HepG2 (cell line): ENCODE measurements around the gene SLC13A3. TPM values are rescaled to one million over a fixed set of nuclear protein-coding genes. Genes with fewer than 3 reads are reported as not detected.

Experiments
- CBFB ChIP-seq: sonication (generic); formaldehyde crosslinking; IDR thresholded peaks from 2 replicates; pipeline ENCODE4 v1.4.0; 2020; ENCODE audit warnings: missing genetic modification reagents
- FOXJ3 ChIP-seq: sonication (generic); formaldehyde crosslinking; IDR thresholded peaks from 2 replicates; pipeline ENCODE4 v1.4.0; 2020; ENCODE audit warnings: missing genetic modification reagents, mild to moderate bottlenecking, borderline replicate concordance
- HES4 ChIP-seq: sonication (generic); formaldehyde crosslinking; IDR thresholded peaks from 2 replicates; pipeline ENCODE4 v1.9.0; 2021; ENCODE audit warnings: mild to moderate bottlenecking, missing genetic modification reagents, borderline replicate concordance
- MIER2 ChIP-seq: IDR thresholded peaks from 2 replicates; pipeline ENCODE4 v1.6.1; 2016; ENCODE audit warnings: missing biosample characterization, missing genetic modification reagents
- MXI1 ChIP-seq: IDR thresholded peaks from 3 replicates; pipeline ENCODE4 v1.6.1; 2012; ENCODE audit warnings: low read depth, low read length, inconsistent platforms, borderline replicate concordance
- POLR2AphosphoS2 ChIP-seq: IDR thresholded peaks from 2 replicates; pipeline ENCODE4 v1.6.1; 2011; ENCODE audit warnings: low read depth, low read length, improper control_type of control experiment
- RXRA ChIP-seq: sonication (generic); formaldehyde crosslinking; IDR thresholded peaks from 2 replicates; pipeline ENCODE4 v1.5.1; 2020; ENCODE audit warnings: missing genetic modification reagents
- SMAD1 ChIP-seq: sonication (generic); formaldehyde crosslinking; IDR thresholded peaks from 2 replicates; pipeline ENCODE4 v1.4.0; 2020; ENCODE audit warnings: missing genetic modification reagents, low read depth, mild to moderate bottlenecking, borderline replicate concordance
- TAF1 ChIP-seq: sonication (generic); formaldehyde crosslinking; IDR thresholded peaks from 2 replicates; pipeline ENCODE4 v1.4.0; 2020; ENCODE audit warnings: missing genetic modification reagents
- ZBED4 ChIP-seq: sonication (generic); formaldehyde crosslinking; IDR thresholded peaks from 2 replicates; pipeline ENCODE4 v1.4.0; 2020; ENCODE audit warnings: missing genetic modification reagents, borderline replicate concordance
- ZNF160 ChIP-seq: sonication (generic); formaldehyde crosslinking; IDR thresholded peaks from 2 replicates; pipeline ENCODE4 v1.8.0; 2022; ENCODE audit warnings: mild to moderate bottlenecking, inconsistent platforms, missing genetic modification reagents
- ZNF225 ChIP-seq: sonication (generic); formaldehyde crosslinking; IDR thresholded peaks from 2 replicates; pipeline ENCODE4 v1.4.0; 2020; ENCODE audit warnings: mild to moderate bottlenecking, missing genetic modification reagents
- ZNF333 ChIP-seq: sonication (generic); formaldehyde crosslinking; IDR thresholded peaks from 2 replicates; pipeline ENCODE4 v1.4.0; 2020; ENCODE audit warnings: mild to moderate bottlenecking, missing genetic modification reagents, borderline replicate concordance
- ZNF335 ChIP-seq: sonication (generic); formaldehyde crosslinking; IDR thresholded peaks from 2 replicates; pipeline ENCODE4 v1.4.0; 2020; ENCODE audit warnings: missing genetic modification reagents
- ZNF33B ChIP-seq: sonication (generic); formaldehyde crosslinking; IDR thresholded peaks from 2 replicates; pipeline ENCODE4 v1.5.1; 2020; ENCODE audit warnings: mild to moderate bottlenecking, missing genetic modification reagents
- ZNF431 ChIP-seq: sonication (generic); formaldehyde crosslinking; IDR thresholded peaks from 2 replicates; pipeline ENCODE4 v1.9.0; 2022; ENCODE audit warnings: missing genetic modification reagents, low read depth, mild to moderate bottlenecking, borderline replicate concordance
- ZNF652 ChIP-seq: IDR thresholded peaks from 2 replicates; pipeline ENCODE4 v1.6.1; 2016; ENCODE audit warnings: low read depth, borderline replicate concordance
- ZNF879 ChIP-seq: sonication (generic); formaldehyde crosslinking; IDR thresholded peaks from 2 replicates; pipeline ENCODE4 v1.8.1; 2023; ENCODE audit warnings: missing genetic modification reagents
- polyA plus RNA-seq, 8 experiments: library from polyadenylated mRNA; depleted of rRNA in 3 of 8; stranded (reverse) in 7 of 8; unstranded in 1 of 8; fragments of >200 nt; fragmentation: Illumina TruSeq in 4 of 8; extraction: Trizol in 4 of 8; gene quantifications; 2 replicates each; pipeline versions ENCODE4 v1.2.1 to v1.2.3, GENCODE V29; 2011 to 2016; ENCODE audit warnings: low read depth in 4 of 8, missing spikeins in 1 of 8, mixed read lengths in 1 of 8; ENCODE audit not compliant: insufficient read depth in 1 of 8
- total RNA-seq, 5 experiments: library from RNA; depleted of rRNA; stranded (reverse); fragments of >200 nt; fragmentation: Illumina TruSeq; extraction: Trizol; gene quantifications; 2 replicates each; pipeline ENCODE4 v1.2.3, GENCODE V29; 2016; ENCODE audit warnings: low read depth in 1 of 5
- TF ChIP-seq, protein P1 (sequence below): IDR thresholded peaks from 2 replicates; pipeline ENCODE4 v1.6.1; 2018; ENCODE audit warnings: missing genetic modification reagents, mild to moderate bottlenecking, missing compliant biosample characterization
- TF ChIP-seq, protein P2 (sequence below): sonication (generic); formaldehyde crosslinking; IDR thresholded peaks from 2 replicates; pipeline ENCODE4 v1.5.1; 2020; ENCODE audit warnings: missing genetic modification reagents, mild to moderate bottlenecking, borderline replicate concordance

Gene SLC13A3
- total and polyA plus RNA-seq, 2 of the 13 experiments (the other 11 are each of a cell fraction or from before 2014, with no cell fraction given) = 66.5 to 76.0 TPM

GRCh38 chr20:46640536-46641311, 10.5 kb downstream of the SLC13A3 start (continued):
- TF ChIP-seq ZNF652 (CRISPR knock-in tag) (0 out of 2 replicates have a peak, but pooled peaks have one; percentile 14), ZNF335 (CRISPR knock-in tag) (0 out of 2 replicates have a peak, but pooled peaks have one; percentile 27), POLR2AphosphoS2 (no peak), SMAD1 (CRISPR knock-in tag) (peak; percentile 30; the same call in 1 of the 2 replicates), ZNF33B (peak; percentile 20; the same call in 1 of the 2 replicates), ZNF333 (CRISPR knock-in tag) (peak; percentile 6; the same call in 1 of the 2 replicates), MIER2 (CRISPR knock-in tag) (0 out of 2 replicates have a peak, but pooled peaks have one; percentile 38), ZNF879 (no peak), ZNF160 (CRISPR knock-in tag) (no peak), RXRA (CRISPR knock-in tag) (peak; percentile 96), MXI1 (0 out of 3 replicates have a peak, but pooled peaks have one; percentile 44), ZNF225 (CRISPR knock-in tag) (0 out of 2 replicates have a peak, but pooled peaks have one; percentile 58), FOXJ3 (CRISPR knock-in tag) (peak; percentile 78; the same call in 1 of the 2 replicates), HES4 (CRISPR knock-in tag) (0 out of 2 replicates have a peak, but pooled peaks have one; percentile 63), ZBED4 (peak; percentile 98; the same call in 1 of the 2 replicates), ZNF431 (CRISPR knock-in tag) (0 out of 2 replicates have a peak, but pooled peaks have one; percentile 78), TAF1 (CRISPR knock-in tag) (no peak), CBFB (peak; percentile 53; the same call in 1 of the 2 replicates)
- TF ChIP-seq, protein P1, sequence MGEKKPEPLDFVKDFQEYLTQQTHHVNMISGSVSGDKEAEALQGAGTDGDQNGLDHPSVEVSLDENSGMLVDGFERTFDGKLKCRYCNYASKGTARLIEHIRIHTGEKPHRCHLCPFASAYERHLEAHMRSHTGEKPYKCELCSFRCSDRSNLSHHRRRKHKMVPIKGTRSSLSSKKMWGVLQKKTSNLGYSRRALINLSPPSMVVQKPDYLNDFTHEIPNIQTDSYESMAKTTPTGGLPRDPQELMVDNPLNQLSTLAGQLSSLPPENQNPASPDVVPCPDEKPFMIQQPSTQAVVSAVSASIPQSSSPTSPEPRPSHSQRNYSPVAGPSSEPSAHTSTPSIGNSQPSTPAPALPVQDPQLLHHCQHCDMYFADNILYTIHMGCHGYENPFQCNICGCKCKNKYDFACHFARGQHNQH (CRISPR knock-in tag) = peak; percentile 68; the same call in 1 of the 2 replicates
- TF ChIP-seq, protein P2, sequence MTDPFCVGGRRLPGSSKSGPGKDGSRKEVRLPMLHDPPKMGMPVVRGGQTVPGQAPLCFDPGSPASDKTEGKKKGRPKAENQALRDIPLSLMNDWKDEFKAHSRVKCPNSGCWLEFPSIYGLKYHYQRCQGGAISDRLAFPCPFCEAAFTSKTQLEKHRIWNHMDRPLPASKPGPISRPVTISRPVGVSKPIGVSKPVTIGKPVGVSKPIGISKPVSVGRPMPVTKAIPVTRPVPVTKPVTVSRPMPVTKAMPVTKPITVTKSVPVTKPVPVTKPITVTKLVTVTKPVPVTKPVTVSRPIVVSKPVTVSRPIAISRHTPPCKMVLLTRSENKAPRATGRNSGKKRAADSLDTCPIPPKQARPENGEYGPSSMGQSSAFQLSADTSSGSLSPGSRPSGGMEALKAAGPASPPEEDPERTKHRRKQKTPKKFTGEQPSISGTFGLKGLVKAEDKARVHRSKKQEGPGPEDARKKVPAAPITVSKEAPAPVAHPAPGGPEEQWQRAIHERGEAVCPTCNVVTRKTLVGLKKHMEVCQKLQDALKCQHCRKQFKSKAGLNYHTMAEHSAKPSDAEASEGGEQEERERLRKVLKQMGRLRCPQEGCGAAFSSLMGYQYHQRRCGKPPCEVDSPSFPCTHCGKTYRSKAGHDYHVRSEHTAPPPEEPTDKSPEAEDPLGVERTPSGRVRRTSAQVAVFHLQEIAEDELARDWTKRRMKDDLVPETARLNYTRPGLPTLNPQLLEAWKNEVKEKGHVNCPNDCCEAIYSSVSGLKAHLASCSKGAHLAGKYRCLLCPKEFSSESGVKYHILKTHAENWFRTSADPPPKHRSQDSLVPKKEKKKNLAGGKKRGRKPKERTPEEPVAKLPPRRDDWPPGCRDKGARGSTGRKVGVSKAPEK (CRISPR knock-in tag) = 0 out of 2 replicates have a peak, but pooled peaks have one; percentile 34
